Measurements from ENCODE around the gene DCAF6.
A peak's percentile ranks its signal among the peaks of the same experiment; 100 is the strongest.
"Not testable (repeated sequence)": the region's sequence is repeated elsewhere in the genome, so short reads cannot be mapped to it uniquely, and the experiment has no call there.

DCAF6 gene

DNA sequence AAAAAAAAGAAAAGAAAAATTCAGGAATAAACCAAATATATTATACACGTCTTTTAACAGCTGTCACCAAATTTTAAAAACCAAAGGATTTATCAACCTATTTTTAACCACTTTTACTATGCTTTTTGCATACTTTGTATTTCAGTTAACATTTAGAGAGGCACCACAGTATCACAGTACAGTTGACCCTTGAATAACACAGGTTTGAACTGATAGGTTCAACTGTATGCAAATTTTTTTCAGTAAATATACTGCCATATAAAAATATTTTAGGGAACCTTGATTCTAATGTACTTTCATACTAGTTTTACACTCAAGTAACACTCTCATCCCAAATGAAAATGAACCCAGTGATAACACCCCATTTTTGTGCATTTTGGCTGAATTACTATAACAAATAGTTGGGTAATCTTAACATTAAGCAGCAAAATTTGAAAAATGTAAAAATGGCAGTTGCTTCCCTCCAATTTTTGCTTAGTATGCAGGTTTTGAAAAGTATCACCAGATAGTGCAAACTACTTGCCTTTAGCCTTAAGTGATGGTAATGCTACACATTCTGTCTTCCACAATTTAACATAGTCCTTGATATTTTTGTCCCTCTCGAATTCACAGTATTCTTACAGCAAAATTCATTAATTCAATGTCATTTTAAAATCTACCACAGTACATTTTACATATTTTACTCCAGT is 11.8 kb upstream of the DCAF6 start:
- no peak for DNase-seq (ENCODE audit: low read depth in 3 of 3)

DNA sequence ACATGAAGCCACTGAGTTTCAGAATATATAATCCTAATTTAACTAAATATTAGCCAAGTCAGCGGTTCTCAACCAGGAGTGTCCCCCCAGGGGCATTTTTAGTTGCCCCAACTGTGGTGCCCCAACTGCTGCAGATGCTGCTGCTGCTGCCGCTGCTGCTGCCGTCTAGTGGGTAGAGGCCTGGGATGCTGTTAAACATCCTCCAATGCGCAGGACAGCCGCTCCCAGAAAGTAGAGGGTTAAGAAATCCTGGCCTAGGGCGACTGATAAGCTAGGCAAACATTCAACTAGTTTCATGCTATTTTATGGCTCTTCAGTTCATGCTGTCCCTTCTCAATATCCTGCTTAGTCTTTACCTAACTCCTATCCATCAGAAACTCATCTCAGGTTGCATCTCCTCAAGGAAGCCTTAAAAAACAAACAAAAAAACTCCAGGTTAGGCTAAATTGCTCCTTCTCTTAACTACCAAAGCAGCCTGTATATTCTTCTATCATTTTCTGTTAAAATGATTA is 9.9 kb upstream of the DCAF6 start:
- no peak for DNase-seq (ENCODE audit: low read depth in 3 of 3)

DNA sequence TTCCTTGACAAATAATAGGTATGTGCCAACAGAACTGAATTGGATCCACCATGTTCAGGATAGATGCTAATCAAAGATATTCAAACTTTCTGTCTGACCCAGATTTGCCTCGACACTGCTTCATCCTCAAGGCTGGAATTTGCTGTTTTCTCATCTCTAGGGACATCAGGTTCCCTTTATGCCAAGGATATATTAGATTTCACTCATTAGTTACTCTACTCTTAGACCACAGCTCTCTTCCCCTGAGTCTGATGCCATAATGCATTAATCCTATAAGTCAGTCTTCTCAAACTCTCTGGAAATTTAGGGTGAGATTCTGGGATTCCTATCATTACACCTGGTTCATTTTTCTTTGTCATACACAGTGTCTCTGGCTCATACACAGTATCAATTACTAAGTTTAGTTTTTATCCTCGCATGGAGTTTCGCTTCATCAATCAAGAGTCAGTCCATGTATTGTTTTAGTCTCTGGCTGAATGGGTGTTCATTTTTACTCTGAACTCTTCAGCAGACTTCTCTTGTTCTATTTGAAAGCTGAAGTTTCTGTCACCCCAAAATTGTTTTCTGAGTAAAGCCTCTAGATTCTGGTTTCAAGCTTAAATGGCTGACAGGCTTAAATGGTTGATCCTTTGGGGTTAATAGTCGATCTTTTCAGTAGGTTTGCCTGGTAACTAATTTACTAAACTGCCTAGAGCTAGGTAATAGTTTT is 9.3 kb upstream of the DCAF6 start:
- no peak for DNase-seq (ENCODE audit: low read depth in 3 of 3)

DNA sequence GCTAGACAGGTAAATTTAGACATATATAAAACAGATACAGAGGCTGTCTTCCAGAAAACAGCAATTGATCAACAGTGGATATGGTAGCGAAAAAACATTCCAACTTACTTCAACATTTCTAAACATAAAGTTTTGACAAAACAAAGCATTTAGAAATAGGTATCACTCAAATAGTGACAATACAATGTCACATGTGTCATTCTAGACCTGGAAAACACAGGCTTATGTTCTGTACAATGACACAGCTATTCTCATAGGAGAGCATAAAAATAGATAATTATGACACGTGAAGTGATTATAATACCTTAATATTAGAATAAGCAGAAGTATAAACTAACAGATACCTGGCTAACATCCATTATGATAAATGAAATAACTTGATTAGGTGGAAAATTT is 8.0 kb upstream of the DCAF6 start:
- no peak for DNase-seq (ENCODE audit: low read depth in 3 of 3)

DNA sequence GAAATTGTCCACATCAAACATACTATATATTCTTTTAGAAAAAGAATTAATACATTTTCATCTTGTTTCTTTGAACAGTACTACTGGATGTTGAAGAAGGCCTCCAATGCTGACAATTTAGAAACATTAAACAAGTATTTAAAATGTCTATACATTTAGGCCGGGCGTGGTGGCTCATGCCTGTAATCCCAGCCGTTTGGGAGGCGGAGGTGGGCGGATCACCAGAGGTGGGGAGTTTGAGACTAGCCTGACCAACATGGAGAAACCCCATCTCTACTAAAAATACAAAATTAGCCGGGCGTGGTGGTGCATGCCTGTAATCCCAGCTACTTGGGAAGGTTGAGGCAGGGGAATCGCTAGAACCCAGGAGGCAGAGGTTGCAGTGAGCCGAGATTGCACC is 7.6 kb upstream of the DCAF6 start:
- DNase-seq (ENCODE audit: low read depth in 3 of 3): not testable (repeated sequence)

DNA sequence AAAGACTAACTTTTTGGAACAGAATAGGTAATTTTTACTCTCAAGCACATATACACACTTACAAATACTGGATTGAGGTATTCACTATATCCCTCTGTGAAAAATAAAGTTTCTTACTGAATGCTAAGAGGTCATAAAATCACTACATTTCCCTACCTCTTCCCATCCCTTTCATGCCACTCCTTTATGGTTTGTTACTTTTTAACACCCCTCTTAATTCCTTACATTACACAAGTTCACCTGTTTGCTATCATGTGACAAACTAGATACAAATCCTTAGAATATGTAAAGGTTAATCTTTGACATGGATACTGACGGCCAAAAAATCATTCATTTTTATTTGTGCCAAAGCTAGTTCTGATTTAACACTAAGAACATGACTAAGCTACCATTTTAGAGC is 6.8 kb upstream of the DCAF6 start:
- DNase-seq (ENCODE audit: low read depth in 3 of 3): no peak

DNA sequence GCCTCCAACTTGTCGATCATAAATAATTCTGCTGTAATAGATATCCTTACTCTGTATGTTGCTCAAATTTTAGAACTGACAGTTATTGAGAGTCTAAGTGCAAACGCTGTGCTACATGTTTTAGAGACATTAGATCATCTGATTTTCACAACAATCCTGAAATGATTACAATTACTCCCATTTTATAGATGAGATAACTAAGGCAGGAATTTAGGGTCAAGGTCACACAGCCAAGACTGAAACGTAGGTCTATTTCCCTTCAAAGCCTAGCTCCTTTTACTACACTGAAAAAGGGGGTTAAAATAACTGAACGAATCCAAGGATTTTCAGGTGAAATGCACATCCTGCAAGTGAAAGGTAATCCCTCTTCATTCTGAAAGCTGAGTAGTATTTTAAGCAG is 2.7 kb upstream of the DCAF6 start:
- no peak for DNase-seq (ENCODE audit: low read depth in 3 of 3)

DNA sequence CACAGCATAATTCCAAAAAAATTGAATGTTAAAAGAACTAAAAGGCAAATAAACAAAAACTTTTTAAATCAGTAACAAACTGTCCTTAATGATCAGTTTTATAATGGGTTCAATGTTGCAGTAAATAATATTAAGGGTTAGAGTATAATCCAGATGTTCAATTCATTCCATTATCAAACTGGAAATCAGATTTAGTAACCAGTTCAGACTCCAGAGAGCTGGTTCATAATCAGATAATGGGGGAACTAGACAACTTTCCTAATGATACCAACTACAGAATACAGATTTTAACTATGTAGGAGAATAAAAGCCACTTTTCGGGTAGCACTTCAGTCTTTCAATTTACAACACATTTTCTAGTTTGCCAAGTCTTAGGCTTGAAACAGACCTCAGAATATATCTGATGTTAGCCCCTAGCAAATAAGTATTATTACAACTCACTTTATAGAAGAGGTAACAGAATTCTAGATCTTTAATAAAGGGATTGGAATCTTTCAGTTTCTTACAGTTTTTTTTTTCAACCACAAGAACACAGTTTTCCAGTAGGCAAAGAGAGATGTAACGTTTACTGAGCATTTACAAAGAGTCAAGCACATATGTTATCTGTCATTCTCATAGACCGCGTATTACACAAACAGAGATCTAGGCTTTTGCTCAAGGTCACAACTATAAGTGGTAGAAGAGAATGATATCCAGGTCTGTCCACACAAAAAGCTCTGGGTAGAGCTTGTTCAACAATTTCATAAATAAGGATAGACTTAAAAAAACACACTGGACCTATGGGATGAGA is 1.9 kb upstream of the DCAF6 start:
- no peak for DNase-seq (ENCODE audit: low read depth in 3 of 3)

DNA sequence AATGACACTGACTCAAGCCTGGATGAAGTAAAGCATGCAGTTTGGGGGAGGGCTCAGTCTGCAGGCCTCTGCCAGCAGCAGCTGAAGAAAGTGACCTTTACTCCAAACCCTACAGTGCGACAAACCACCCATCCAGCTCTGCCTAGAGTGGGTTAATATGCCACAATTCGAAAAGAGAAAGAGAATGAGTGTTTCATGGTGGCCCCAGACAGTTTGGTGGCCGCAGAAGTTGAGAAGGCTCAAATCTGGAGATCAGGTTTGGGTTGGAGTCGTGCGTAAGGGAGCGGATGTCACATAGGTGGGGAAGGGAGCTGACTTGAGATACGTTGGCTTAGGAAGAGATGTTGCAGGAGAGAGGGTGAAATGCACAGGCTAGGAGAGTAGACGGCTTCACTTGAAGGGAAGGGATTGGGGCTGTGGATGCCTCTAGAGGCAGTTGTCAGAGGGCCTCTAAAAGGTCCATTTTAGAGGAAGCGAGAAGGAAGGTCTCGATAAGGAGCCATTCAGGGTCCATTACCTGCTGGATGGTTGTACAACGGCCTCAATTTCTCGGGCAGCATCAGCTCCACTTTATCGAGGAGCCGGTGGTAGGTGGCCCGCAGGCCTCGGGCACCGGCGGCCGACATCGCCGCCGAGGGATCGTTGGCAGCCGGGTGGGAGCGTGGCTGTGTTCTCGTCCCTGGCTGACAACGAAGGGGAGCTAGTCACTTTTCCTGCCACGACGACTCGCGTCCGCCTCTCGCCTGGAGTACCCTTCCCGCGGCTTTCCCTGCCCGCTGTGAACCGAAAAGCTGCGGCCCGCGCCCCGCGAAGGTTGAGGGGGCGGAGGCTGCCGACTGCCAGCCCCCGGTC is 1.0 kb upstream of the DCAF6 start:
- DNase-seq (ENCODE audit: low read depth in 3 of 3): peak; percentile 11 to 21 (median 13)

DNA sequence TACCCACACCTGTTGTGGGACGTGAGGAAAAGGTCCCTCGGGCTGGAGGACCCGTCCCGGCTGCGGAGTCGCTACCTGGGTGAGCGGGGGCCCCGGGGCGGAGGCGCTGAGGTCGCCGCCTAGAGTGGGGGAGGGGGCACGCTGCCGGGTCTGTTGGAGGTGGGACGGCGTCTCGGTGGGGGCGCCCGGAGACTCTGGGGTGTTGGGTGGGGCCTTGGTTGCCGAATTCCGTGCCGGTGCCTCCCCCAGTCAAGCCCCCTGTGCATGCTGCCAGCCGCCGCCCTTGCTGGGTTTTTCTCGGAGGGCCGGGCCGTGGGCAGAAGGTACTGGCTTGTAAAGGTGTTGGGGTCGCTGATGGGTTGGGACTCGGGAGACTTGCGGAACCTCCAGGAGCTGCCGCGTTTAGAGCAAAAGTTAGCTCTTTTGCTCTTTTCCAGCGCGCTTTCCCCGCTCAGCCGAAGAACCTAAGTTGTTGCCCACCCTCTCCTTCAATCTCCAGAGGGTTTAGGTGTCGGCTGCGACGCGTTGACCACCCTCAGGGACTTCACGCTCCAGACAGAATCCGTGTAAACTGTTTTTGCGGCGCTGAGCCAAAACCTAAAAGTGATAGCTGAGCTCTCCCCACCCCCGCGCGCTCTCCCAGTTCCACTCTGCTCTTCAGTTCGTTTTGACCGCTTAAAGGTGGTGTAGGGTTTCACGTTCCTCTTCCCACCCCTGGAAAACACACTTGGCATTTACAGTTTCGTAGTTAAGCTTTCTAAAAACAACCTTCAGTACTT is 636 bp downstream of the DCAF6 start, which contains the start of gene MPC2:
Gene MPC2, minus strand, starts transcription at position 143 of the 779 bp plus-strand sequence. CDS start 1,231 bp downstream, outside the sequence.
- peak; percentile 22 to 57 (median 30) for DNase-seq (ENCODE audit: low read depth in 3 of 3)

DNA sequence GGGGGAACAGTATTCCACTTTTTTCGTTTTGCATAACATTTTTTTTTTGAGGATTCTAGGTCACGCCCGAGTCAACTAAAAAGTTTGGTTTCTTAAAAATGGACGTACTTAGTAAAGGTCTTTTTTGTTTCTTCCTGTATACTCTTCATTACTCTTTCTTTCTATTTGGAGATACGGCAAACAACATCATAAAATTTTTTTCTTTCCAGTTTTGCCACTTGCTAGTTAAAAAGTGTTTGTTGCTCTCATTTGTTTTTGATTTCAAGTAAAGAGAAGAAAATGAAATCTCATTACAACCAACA is 1.2 kb downstream of the DCAF6 start:
- no peak for DNase-seq (ENCODE audit: low read depth in 3 of 3)

DNA sequence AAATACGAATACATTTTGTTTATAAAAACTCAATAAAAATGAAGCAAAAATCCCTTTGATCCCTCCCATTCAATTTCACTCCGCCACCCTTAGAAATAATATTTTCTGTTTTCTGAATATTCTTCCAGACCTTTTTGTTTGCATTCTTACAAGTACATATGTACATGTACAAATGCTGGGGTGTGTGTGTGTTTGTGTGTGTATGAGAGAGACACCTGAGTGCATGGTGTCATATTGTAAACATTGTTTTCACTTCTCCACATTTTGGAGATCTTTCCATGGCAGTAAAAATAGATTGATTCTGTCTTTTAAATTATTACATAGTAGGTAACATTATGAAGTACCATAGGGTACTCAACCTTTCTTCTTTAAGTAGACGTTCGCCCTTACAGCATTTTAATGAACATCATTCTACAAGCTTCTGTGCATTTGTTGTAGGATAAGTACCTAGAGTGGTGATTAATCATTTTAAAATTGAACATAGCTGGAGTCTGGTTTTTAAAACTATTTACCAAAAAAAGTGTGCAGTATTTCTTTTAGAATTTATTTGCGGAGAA is 1.7 kb downstream of the DCAF6 start:
- no peak for DNase-seq (ENCODE audit: low read depth in 3 of 3)

DNA sequence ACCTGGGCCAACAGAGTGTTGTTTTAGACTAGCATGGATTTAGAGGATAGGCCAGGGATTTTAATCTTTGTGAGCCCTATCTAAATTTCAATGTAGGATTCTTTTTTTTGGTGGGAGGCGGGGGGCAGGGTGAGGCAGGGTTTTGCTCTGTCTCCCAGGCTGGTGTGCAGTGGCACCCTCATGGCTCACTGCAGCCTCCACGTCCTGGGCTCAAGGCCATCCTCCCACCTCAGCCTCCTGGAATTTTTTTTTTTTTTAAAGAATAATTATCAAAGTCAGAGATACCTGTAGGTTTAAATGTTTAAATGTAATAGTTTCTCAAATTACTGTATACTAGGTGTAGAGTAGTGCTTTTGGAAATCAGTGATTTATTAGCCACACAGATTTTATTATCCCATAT is 3.8 kb downstream of the DCAF6 start:
- no peak for DNase-seq (ENCODE audit: low read depth in 3 of 3)

DNA sequence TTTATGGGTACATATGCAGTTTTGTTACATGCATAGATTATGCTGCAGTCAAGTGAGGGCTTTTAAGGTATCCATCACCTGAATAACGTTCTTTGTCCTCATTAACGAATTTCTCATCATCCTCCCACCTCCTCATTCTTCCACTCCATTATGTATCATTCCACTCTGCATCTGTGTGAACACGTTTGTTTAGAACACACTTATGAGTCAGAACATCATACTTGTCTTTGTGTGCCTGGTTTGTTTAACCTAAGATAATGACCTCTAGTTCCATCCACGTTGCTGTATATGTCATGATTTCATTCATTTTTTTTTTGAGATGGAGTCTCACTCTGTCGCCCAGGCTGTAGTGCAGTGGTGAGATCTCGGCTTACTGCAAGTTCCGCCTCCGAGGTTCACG is 7.1 kb downstream of the DCAF6 start:
- DNase-seq (ENCODE audit: low read depth in 3 of 3): no peak

DNA sequence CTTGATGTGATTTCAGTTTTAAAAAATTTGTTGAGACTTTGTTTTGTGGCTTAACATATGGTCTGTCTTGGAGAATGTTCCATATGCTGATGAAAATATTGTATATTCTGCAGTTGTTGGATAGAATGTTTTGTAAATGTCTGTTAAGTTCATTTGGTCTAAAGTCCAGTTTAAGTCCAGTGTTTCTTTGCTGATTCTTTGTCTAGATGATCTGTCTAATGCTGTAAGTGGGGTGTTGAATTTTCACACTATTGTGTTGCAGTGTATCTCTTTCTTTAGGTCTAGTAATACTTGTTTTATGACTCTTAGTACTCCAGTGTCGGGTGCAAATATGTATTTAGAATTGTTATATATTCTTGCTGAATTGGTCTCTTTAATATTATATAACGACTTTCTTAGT is 11.2 kb downstream of the DCAF6 start:
- DNase-seq (ENCODE audit: low read depth in 3 of 3): no peak

DNA sequence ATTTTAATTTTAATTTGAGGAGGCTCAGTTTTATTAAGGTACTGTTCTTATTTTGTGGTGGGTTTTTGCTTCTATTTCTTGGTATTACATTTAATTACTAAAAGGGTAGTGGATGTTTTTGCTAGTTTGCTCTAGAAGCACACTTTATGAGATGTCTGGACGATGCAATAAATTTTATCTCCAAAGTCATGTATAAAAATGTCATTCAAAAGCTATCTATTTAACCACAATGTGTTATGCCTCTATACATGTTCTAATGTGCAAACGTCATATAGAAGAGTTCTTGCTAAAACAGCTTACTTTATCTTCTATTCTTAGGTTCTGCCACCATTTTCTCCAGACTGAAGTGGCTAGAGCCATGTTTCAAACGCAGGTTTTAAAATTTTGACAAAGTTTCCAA is 13.3 kb downstream of the DCAF6 start:
- DNase-seq (ENCODE audit: low read depth in 3 of 3): no peak

DNA sequence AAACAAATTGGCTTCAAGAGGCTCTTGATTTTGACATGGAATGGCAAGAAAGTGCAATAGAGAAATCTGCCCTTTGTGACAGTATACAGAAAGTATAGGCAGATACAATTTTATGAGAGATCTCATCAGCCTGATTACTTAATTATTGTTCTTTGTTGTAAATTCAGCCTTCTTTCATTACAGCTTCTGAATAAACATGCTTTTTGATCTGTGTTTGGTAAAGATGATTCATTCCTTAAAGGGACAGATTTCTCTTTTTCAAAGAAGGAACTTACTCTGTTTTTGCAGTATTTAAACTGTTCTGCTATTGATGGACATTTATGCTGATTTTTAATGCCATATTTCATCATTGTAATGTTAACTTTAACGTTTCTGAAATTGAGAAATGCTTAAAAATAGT is 14.1 kb downstream of the DCAF6 start:
- no peak for DNase-seq (ENCODE audit: low read depth in 3 of 3)

DNA sequence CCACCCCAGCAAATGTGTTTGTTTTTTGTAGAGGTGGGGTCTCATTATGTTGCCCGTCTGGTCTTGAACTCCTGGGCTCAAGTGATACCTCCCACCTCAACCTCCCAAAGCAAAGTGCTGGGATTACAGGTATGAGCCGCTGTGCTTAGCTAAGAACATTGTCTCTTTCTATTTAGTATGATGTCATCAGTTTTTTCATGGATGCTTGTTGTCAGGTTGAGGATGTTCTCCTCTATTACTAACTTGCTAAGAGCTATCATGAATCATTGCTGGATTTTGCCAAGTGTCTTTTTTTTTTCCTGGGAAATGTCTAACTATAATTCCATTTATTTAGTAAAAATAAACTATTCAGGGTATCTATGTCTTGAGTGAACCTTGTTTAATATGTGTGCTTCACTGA is 19.4 kb downstream of the DCAF6 start:
- no peak for DNase-seq (ENCODE audit: low read depth in 3 of 3)

DNA sequence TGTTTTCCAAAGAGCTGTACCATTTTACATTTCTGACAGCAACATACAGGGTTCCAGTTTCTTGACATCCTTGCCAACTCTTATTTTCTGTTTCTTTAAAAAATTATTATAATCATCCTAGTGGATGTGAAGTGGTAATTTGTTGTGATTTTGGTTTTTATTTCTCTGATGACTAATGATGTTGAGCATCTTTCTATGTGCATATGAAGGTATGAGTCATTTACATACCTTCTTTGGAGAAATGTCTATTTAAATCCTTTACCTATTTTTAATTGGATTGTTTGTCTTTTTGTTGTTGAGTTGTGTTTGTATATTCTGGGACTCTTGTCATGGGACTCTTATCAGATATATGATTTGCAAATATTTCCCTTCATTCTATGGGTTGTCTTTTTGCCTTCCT is 21.2 kb downstream of the DCAF6 start:
- no peak for DNase-seq (ENCODE audit: low read depth in 3 of 3)

DNA sequence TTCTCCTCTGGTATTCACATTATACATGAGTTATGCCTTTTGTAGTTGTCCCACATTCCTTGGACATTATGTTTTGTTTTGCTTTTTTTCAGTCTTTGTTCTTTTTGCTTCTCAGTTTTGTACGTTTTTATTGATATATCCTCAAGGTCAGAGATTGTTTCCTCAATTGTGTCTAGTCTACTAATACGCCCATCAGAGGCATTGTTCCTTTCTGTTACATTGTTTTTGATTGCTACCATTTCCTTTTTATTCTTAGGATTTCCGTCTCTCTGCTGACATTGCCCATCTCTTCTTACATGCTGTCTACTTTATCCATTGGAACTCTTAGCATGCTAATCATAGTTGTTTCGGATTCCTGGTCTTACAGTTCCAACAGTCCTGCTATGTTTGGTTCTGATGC is 28.2 kb downstream of the DCAF6 start:
- DNase-seq (ENCODE audit: low read depth in 3 of 3): no peak

DNA sequence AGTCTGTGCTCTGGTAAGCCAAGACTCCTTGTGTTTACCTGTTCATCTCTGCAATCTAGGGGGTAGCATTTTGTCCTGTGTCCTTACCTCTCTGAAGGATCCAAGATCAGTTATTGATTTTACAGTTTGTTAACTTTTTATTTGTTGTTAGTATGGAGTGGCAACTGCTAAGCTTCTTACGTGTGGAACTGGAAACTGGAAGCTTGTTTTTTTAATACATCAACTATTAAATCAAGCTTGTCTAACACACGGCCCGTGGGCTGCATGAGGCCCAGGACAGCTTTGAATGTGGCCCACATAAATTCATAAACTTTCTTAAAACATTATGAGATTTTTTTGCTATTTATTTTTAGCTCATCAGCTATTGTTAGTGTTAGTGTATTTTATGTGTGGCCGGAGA is 29.6 kb downstream of the DCAF6 start:
- no peak for DNase-seq (ENCODE audit: low read depth in 3 of 3)

Data from stimulated activated CD4-positive, alpha-beta T cell treated with anti-CD3 and anti-CD28 coated beads, TNF-alpha, amount 100 ng/mL, for 48 hours (primary cell).